HepG2 (cell line): ENCODE results near the gene CSNK2B. TPM values are rescaled to one million over a fixed set of nuclear protein-coding genes. Genes with fewer than 3 reads are reported as not detected.

ENCODE experiments used
- ATAC-seq: fragments of 200-7000 bp; cut with Tn5 transposase; 3 replicates; pipeline ENCODE4 v1.9.1; 2020; ENCODE audit warnings: mild to moderate bottlenecking, moderate library complexity
- BruUV-seq: library from RNA; stranded (reverse); fragments of 400-500 nt; replicated peaks from 2 replicates; lab custom pipeline; 2021; lab: Mats Ljungman, UMichigan
- CTCF ChIA-PET: fragments of 300-600 bp; formaldehyde crosslinking; extraction: SDS; loops from one replicate; lab custom pipeline; 2021; ENCODE audit warnings: low total read pairs, inconsistent platforms, low intra/inter-chr PET ratio; lab: Yijun Ruan, JAX
- POLR2A ChIA-PET: fragments of 350-600 bp; sonication (Branson Sonifier 250); formaldehyde crosslinking; loops from one replicate; lab custom pipeline; 2020; ENCODE audit warnings: antibody characterized with exemption, inconsistent platforms; lab: Yijun Ruan, JAX
- DNase-seq: peaks from one replicate; pipeline ENCODE4 v3.0.0-alpha.2; 2015; ENCODE audit warnings: low spot score
- FAIRE-seq: peaks from 3 replicates; lab custom pipeline; 2011; peaks lifted over from hg19 to GRCh38; lab: Jason Lieb, UNC
- H2AFZ ChIP-seq: one replicate; pipeline ENCODE4 v1.6.1; 2011; ENCODE audit warnings: low read length, inconsistent platforms
- H3K27ac ChIP-seq: fragments of 300-600 bp; 3 replicates; pipeline ENCODE4 v1.8.0; 2011; ENCODE audit warnings: mixed run types, mild to moderate bottlenecking, mixed read lengths, low read length, inconsistent platforms; ENCODE audit not compliant: insufficient read depth; ENCODE audit errors: extremely low read length
- H3K27me3 ChIP-seq, 2 experiments: fragments of 200-600 bp in 1 of 2; 2 replicates in 1 of 2; 3 replicates in 1 of 2; pipeline versions ENCODE4 v1.6.0 to v1.8.0; 2011; ENCODE audit warnings: low read length in 2 of 2, mild to moderate bottlenecking in 2 of 2, moderate library complexity in 2 of 2, inconsistent platforms in 1 of 2; ENCODE audit not compliant: insufficient read depth in 2 of 2, control insufficient read depth in 1 of 2
- H3K36me3 ChIP-seq, 2 experiments: fragments of 200-600 bp in 1 of 2; replicated peaks in 1 of 2; 2 replicates in 1 of 2; 3 replicates in 1 of 2; pipeline versions ENCODE4 v1.5.1 to v1.8.0; 2011; ENCODE audit warnings: low read length in 2 of 2, inconsistent platforms in 1 of 2; ENCODE audit not compliant: insufficient read depth in 2 of 2, control insufficient read depth in 1 of 2
- H3K4me1 ChIP-seq: 2 replicates; pipeline ENCODE4 v1.5.1; 2012; ENCODE audit warnings: low read length, inconsistent platforms; ENCODE audit not compliant: insufficient read depth
- H3K4me2 ChIP-seq: 2 replicates; pipeline ENCODE4 v1.6.0; 2011; ENCODE audit warnings: low read depth, low read length, inconsistent platforms
- H3K4me3 ChIP-seq, 3 experiments: fragments of 200-600 bp in 1 of 3; sonication (generic), shearing (Covaris generic) in 1 of 3; replicated peaks in 1 of 3; 2 replicates each; pipeline ENCODE4 v1.5.1; 2011 to 2016; ENCODE audit warnings: low read length in 3 of 3, inconsistent platforms in 2 of 3, low read depth in 2 of 3, mild to moderate bottlenecking in 2 of 3, control low read depth in 1 of 3, mixed read lengths in 1 of 3; ENCODE audit not compliant: insufficient read depth in 1 of 3
- H3K79me2 ChIP-seq: one replicate; pipeline ENCODE4 v1.6.1; 2011; ENCODE audit warnings: low read length, inconsistent platforms; ENCODE audit not compliant: insufficient read depth
- H3K9ac ChIP-seq: 2 replicates; pipeline ENCODE4 v1.6.0; 2011; ENCODE audit warnings: mild to moderate bottlenecking, low read depth, low read length, inconsistent platforms; ENCODE audit not compliant: insufficient read depth
- H3K9me3 ChIP-seq: 2 replicates; pipeline ENCODE4 v1.5.1; 2012; ENCODE audit warnings: mild to moderate bottlenecking, low read length
- H4K20me1 ChIP-seq: 2 replicates; pipeline ENCODE4 v1.6.0; 2011; ENCODE audit warnings: inconsistent platforms, mild to moderate bottlenecking, low read length, moderate library complexity; ENCODE audit not compliant: insufficient read depth
- ARNT ChIP-seq: fragments of 450-650 bp; IDR thresholded peaks from 2 replicates; pipeline ENCODE4 v1.6.1; 2017
- HDAC6 ChIP-seq: fragments of 200-600 bp; sonication (generic); IDR thresholded peaks from 2 replicates; pipeline ENCODE4 v1.7.0; 2017; ENCODE audit warnings: mild to moderate bottlenecking, antibody characterized with exemption, low read length, low read depth
- MED8 ChIP-seq: sonication (generic); formaldehyde crosslinking; IDR thresholded peaks from 2 replicates; pipeline ENCODE4 v1.8.1; 2023; ENCODE audit warnings: mild to moderate bottlenecking, missing genetic modification reagents; ENCODE audit not compliant: insufficient replicate concordance
- MTA1 ChIP-seq: sonication (generic); formaldehyde crosslinking; IDR thresholded peaks from 2 replicates; pipeline ENCODE4 v1.4.0; 2020; ENCODE audit warnings: missing genetic modification reagents, mild to moderate bottlenecking, borderline replicate concordance
- NFAT5 ChIP-seq: sonication (generic); formaldehyde crosslinking; IDR thresholded peaks from 2 replicates; pipeline ENCODE4 v1.4.0; 2020; ENCODE audit warnings: missing genetic modification reagents
- SMAD1 ChIP-seq: sonication (generic); formaldehyde crosslinking; IDR thresholded peaks from 2 replicates; pipeline ENCODE4 v1.4.0; 2020; ENCODE audit warnings: missing genetic modification reagents, low read depth, mild to moderate bottlenecking, borderline replicate concordance
- STAG1 ChIP-seq: sonication (generic); formaldehyde crosslinking; IDR thresholded peaks from 2 replicates; pipeline ENCODE4 v1.4.0; 2020; ENCODE audit warnings: missing genetic modification reagents
- TAF1 ChIP-seq: sonication (generic); formaldehyde crosslinking; IDR thresholded peaks from 2 replicates; pipeline ENCODE4 v1.4.0; 2020; ENCODE audit warnings: missing genetic modification reagents
- TOE1 ChIP-seq: sonication (generic); formaldehyde crosslinking; IDR thresholded peaks from 2 replicates; pipeline ENCODE4 v1.4.0; 2020; ENCODE audit warnings: mild to moderate bottlenecking, missing genetic modification reagents
- TRIM22 ChIP-seq: fragments of 450-650 bp; IDR thresholded peaks from 2 replicates; pipeline ENCODE4 v1.6.1; 2017
- ZBTB42 ChIP-seq: sonication (generic); formaldehyde crosslinking; IDR thresholded peaks from 2 replicates; pipeline ENCODE4 v1.5.0; 2020; ENCODE audit warnings: mild to moderate bottlenecking, missing genetic modification reagents
- ZKSCAN1 ChIP-seq: fragments of 150-350 bp; IDR thresholded peaks from 2 replicates; pipeline ENCODE4 v1.6.1; 2014; ENCODE audit warnings: low read length
- ZNF329 ChIP-seq: sonication (generic); formaldehyde crosslinking; IDR thresholded peaks from 2 replicates; pipeline ENCODE4 v1.9.0; 2021; ENCODE audit warnings: low read depth, mild to moderate bottlenecking, missing genetic modification reagents
- ZNF530 ChIP-seq: sonication (generic); formaldehyde crosslinking; IDR thresholded peaks from 2 replicates; pipeline ENCODE4 v1.5.0; 2020; ENCODE audit warnings: low read depth, mild to moderate bottlenecking, missing genetic modification reagents
- ZNF660 ChIP-seq: sonication (generic); formaldehyde crosslinking; IDR thresholded peaks from 2 replicates; pipeline ENCODE4 v1.5.1; 2020; ENCODE audit warnings: mild to moderate bottlenecking, low read depth, missing genetic modification reagents, borderline replicate concordance
- ZNF7 ChIP-seq: IDR thresholded peaks from 2 replicates; pipeline ENCODE4 v1.6.1; 2016; ENCODE audit warnings: missing biosample characterization, missing genetic modification reagents
- ZNF839 ChIP-seq: sonication (generic); formaldehyde crosslinking; IDR thresholded peaks from 2 replicates; pipeline ENCODE4 v1.4.0; 2020; ENCODE audit warnings: missing genetic modification reagents, mild to moderate bottlenecking, borderline replicate concordance
- WGBS: methylation state at CpG from one replicate; pipeline ENCODE4 v1.1.6; 2017; ENCODE audit warnings: low lambda C conversion rate; 5-methylcytosine and 5-hydroxymethylcytosine counted together
- in situ Hi-C: cut with HindIII; loops from 2 replicates; pipeline ENCODE4 v1.10.0; 2017; ENCODE audit warnings: low pct_unique_long_range_greater_than_20kb; ENCODE audit not compliant: extremely low pct_ligation_motif_present
- intact Hi-C: fragments of 100-400 bp; cut with micrococcal nuclease; formaldehyde crosslinking; loops from one replicate; pipeline ENCODE4 v1.10.0; 2022; ENCODE audit not compliant: unreplicated experiment
- polyA plus RNA-seq, 8 experiments: library from polyadenylated mRNA; depleted of rRNA in 3 of 8; stranded (reverse) in 7 of 8; unstranded in 1 of 8; fragments of >200 nt; fragmentation: Illumina TruSeq in 4 of 8; extraction: Trizol in 4 of 8; gene quantifications; 2 replicates each; pipeline versions ENCODE4 v1.2.1 to v1.2.3, GENCODE V29; 2011 to 2016; ENCODE audit warnings: low read depth in 4 of 8, missing spikeins in 1 of 8, mixed read lengths in 1 of 8; ENCODE audit not compliant: insufficient read depth in 1 of 8
- total RNA-seq, 5 experiments: library from RNA; depleted of rRNA; stranded (reverse); fragments of >200 nt; fragmentation: Illumina TruSeq; extraction: Trizol; gene quantifications; 2 replicates each; pipeline ENCODE4 v1.2.3, GENCODE V29; 2016; ENCODE audit warnings: low read depth in 1 of 5

Gene CSNK2B
- total and polyA plus RNA-seq, 2 of the 13 experiments (the other 11 are each of a cell fraction or from before 2014, with no cell fraction given), result 111 to 296 TPM

- CTCF ChIA-PET, result no interaction called here
- FAIRE-seq, result peak; percentile 59
- ATAC-seq, result peak; percentile 66
- Histone ChIP-seq H3K4me2 (peak within 1 kb of the TSS; percentile 100), H3K79me2 (peaks cover 70% of the 10 kb centered on the region), H3K36me3 (peaks cover 10 to 20% of the 10 kb centered on the region in 2 experiments), H4K20me1 (peaks cover 19% of the 10 kb centered on the region; the same call in 1 of the 2 replicates), H2AFZ (no peak within 1 kb of the TSS), H3K9me3 (no peaks in the 10 kb centered on the region), H3K27ac (peak within 1 kb of the TSS; percentile 73), H3K9ac (peak within 1 kb of the TSS; percentile 72), H3K4me3 (peak within 1 kb of the TSS; percentile 56 to 78 (median 68)), H3K27me3 (no peaks in the 10 kb centered on the region; a peak in 1 of 5 replicates), H3K4me1 (peaks cover 86% of the 10 kb centered on the region)
- in situ Hi-C loops, result no loop called here
- intact Hi-C loops, result loop anchor here (1.0 kb wide), 1 partner anchor 8 kb away; the partner anchor contains the start of gene BAG6
- peak; percentile 79 for DNase-seq
- POLR2A ChIA-PET, result interaction anchor here (0.6 to 7.4 kb wide), 29 partner anchors 7 to 530 kb away, joined by 3 to 438 read pairs (median 5); partner anchors contain the start of genes ABHD16A, AIF1, APOM and BAG6
- BruUV-seq, result no TSS peak
- 5% methylated on average over 23 of the region's 52 CpGs for WGBS
- no peak for TF ChIP-seq ZNF7 (CRISPR knock-in tag)
- peak; percentile 24 for TF ChIP-seq STAG1 (CRISPR knock-in tag)
- TF ChIP-seq TAF1 (CRISPR knock-in tag), result peak; percentile 86
- no peak for TF ChIP-seq ARNT
- TF ChIP-seq ZBTB42 (CRISPR knock-in tag), result no peak; the same call in 1 of the 2 replicates
- 0 out of 2 replicates have a peak, but pooled peaks have one; percentile 16 for TF ChIP-seq SMAD1 (CRISPR knock-in tag)
- no peak for TF ChIP-seq TRIM22
- peak; percentile 71; the same call in 1 of the 2 replicates for TF ChIP-seq MTA1 (CRISPR knock-in tag)
- 0 out of 2 replicates have a peak, but pooled peaks have one; percentile 5 for TF ChIP-seq ZNF530 (CRISPR knock-in tag)
- no peak for TF ChIP-seq ZNF329 (CRISPR knock-in tag)
- no peak for TF ChIP-seq TOE1 (CRISPR knock-in tag)
- no peak for TF ChIP-seq ZKSCAN1
- no peak for TF ChIP-seq ZNF660 (CRISPR knock-in tag)
- TF ChIP-seq HDAC6, result no peak
- peak; percentile 94 for TF ChIP-seq NFAT5 (CRISPR knock-in tag)
- TF ChIP-seq ZNF839 (CRISPR knock-in tag), result peak; percentile 89; the same call in 1 of the 2 replicates
- TF ChIP-seq MED8 (CRISPR knock-in tag), result peak; percentile 71
These were observed 5.3 kb upstream of the CSNK2B start, which contains the start of gene C6orf47 for GRCh38 chr6:31660381-31661261. Gene C6orf47 (minus strand): TSS chr6:31660778. CDS start chr6:31659947, 831 bp downstream.
